ENCODE measurements around the gene NUDC. TPM values are rescaled to one million over a fixed set of nuclear protein-coding genes. Genes with fewer than 3 reads are reported as not detected.

NUDC gene
- total and polyA plus RNA-seq, 2 of the 13 experiments (the other 11 are each of a cell fraction or from before 2014, with no cell fraction given): 34.7 to 104 TPM

DNA sequence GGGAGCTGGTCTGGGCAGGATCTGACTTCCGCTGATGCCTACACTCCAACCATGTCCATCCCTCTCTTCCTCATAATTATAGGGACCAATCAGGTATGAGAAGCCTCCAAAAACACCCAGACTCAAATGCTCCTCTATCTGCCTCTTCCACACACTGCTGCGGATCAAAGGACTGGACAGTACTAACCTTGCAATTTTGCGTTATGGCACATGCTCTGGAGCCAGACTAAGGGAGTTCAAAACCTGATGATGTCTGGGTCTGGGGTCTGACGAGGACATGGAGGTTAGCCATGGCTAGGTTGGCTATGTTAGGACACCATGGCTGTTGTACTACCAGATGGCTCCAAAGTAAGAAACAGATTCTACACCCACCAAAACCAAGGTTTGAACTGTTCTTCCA lies 41.8 kb upstream of the NUDC start:
- Histone ChIP-seq H3K4me1 (ENCODE audit: insufficient read depth, low read length) (peaks cover 40% of the 10 kb centered on the region), H4K20me1 (ENCODE audit: insufficient read depth, low read length) (no peaks in the 10 kb centered on the region), H3K9me3 (ENCODE audit: low read length) (no peaks in the 10 kb centered on the region), H3K27me3 (ENCODE audit: control insufficient read depth in 1 of 2, insufficient read depth in 2 of 2, low read length in 2 of 2) (no peaks in the 10 kb centered on the region), H3K27ac (ENCODE audit: extremely low read length, insufficient read depth, low read length) (no peak overlapping the region), H3K79me2 (ENCODE audit: insufficient read depth, low read length) (no peaks in the 10 kb centered on the region), H3K4me3 (replicated peaks in 1 of 3; ENCODE audit: insufficient read depth in 1 of 3, low read depth in 2 of 3, low read length in 3 of 3) (no peak overlapping the region), H3K4me2 (ENCODE audit: low read depth, low read length) (no peak overlapping the region), H3K36me3 (replicated peaks in 1 of 2; ENCODE audit: control insufficient read depth in 1 of 2, insufficient read depth in 2 of 2, low read length in 2 of 2) (peaks cover 18 to 49% of the 10 kb centered on the region in 2 experiments), H2AFZ (ENCODE audit: low read length) (no peak overlapping the region), H3K9ac (ENCODE audit: insufficient read depth, low read depth, low read length) (no peak overlapping the region)
- intact Hi-C loops (cut with micrococcal nuclease; ENCODE audit: unreplicated experiment) (loop anchor here (5.0 to 10.0 kb wide), 2 partner anchors 67 to 275 kb away; no protein-coding TSS in a partner anchor), in situ Hi-C loops (cut with HindIII; ENCODE audit: extremely low pct_ligation_motif_present, low pct_unique_long_range_greater_than_20kb) (no loop called here)
- BruUV-seq (replicated peaks): no TSS peak
- ATAC-seq (no peak), DNase-seq (ENCODE audit: low spot score) (no peak), FAIRE-seq (no peak)
- 90% methylated on average over 4 of the region's 4 CpGs for WGBS (ENCODE audit: low lambda C conversion rate)
- ChIA-PET CTCF (ENCODE audit: low intra/inter-chr PET ratio, low total read pairs) (no interaction called here), POLR2A (interaction anchor here (1.3 kb wide), 1 partner anchor 34 kb away, joined by 3 read pairs; the partner anchor contains the start of gene NR0B2)
- TF ChIP-seq TEAD3 (CRISPR knock-in tag; optimal IDR thresholded peaks at IDR 0.05; ENCODE audit: borderline replicate concordance): no peak
- TF ChIP-seq MTF1 (CRISPR knock-in tag; IDR thresholded peaks at IDR 0.05): no peak
- no peak for TF ChIP-seq ZNF160 (CRISPR knock-in tag; IDR thresholded peaks at IDR 0.05)
- no peak for TF ChIP-seq ZNF468 (CRISPR knock-in tag; IDR thresholded peaks at IDR 0.05)
- TF ChIP-seq ZNF235 (CRISPR knock-in tag; IDR thresholded peaks at IDR 0.05; ENCODE audit: borderline replicate concordance): no peak
- TF ChIP-seq ZNF580 (CRISPR knock-in tag; IDR thresholded peaks at IDR 0.05; ENCODE audit: borderline replicate concordance, low read depth): no peak
- TF ChIP-seq, protein P1, sequence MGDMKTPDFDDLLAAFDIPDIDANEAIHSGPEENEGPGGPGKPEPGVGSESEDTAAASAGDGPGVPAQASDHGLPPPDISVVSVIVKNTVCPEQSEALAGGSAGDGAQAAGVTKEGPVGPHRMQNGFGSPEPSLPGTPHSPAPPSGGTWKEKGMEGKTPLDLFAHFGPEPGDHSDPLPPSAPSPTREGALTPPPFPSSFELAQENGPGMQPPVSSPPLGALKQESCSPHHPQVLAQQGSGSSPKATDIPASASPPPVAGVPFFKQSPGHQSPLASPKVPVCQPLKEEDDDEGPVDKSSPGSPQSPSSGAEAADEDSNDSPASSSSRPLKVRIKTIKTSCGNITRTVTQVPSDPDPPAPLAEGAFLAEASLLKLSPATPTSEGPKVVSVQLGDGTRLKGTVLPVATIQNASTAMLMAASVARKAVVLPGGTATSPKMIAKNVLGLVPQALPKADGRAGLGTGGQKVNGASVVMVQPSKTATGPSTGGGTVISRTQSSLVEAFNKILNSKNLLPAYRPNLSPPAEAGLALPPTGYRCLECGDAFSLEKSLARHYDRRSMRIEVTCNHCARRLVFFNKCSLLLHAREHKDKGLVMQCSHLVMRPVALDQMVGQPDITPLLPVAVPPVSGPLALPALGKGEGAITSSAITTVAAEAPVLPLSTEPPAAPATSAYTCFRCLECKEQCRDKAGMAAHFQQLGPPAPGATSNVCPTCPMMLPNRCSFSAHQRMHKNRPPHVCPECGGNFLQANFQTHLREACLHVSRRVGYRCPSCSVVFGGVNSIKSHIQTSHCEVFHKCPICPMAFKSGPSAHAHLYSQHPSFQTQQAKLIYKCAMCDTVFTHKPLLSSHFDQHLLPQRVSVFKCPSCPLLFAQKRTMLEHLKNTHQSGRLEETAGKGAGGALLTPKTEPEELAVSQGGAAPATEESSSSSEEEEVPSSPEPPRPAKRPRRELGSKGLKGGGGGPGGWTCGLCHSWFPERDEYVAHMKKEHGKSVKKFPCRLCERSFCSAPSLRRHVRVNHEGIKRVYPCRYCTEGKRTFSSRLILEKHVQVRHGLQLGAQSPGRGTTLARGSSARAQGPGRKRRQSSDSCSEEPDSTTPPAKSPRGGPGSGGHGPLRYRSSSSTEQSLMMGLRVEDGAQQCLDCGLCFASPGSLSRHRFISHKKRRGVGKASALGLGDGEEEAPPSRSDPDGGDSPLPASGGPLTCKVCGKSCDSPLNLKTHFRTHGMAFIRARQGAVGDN (CRISPR knock-in tag; IDR thresholded peaks at IDR 0.05): no peak
- no peak for TF ChIP-seq ZNF446 (CRISPR knock-in tag; IDR thresholded peaks at IDR 0.05)
- no peak for TF ChIP-seq HNRNPL (IDR thresholded peaks at IDR 0.05; ENCODE audit: low read depth, low read length)
- no peak for TF ChIP-seq HMGA1 (CRISPR knock-in tag; conservative IDR thresholded peaks at IDR 0.05)
- TF ChIP-seq ZNF34 (CRISPR knock-in tag; IDR thresholded peaks at IDR 0.05; ENCODE audit: borderline replicate concordance): no peak
- no peak for TF ChIP-seq ATF6 (CRISPR knock-in tag; conservative IDR thresholded peaks at IDR 0.05)
- no peak for TF ChIP-seq ZMYM3 (CRISPR knock-in tag; IDR thresholded peaks at IDR 0.05)
- TF ChIP-seq NFE2L1 (CRISPR knock-in tag; IDR thresholded peaks at IDR 0.05; ENCODE audit: borderline replicate concordance): no peak
- TF ChIP-seq, protein P2, sequence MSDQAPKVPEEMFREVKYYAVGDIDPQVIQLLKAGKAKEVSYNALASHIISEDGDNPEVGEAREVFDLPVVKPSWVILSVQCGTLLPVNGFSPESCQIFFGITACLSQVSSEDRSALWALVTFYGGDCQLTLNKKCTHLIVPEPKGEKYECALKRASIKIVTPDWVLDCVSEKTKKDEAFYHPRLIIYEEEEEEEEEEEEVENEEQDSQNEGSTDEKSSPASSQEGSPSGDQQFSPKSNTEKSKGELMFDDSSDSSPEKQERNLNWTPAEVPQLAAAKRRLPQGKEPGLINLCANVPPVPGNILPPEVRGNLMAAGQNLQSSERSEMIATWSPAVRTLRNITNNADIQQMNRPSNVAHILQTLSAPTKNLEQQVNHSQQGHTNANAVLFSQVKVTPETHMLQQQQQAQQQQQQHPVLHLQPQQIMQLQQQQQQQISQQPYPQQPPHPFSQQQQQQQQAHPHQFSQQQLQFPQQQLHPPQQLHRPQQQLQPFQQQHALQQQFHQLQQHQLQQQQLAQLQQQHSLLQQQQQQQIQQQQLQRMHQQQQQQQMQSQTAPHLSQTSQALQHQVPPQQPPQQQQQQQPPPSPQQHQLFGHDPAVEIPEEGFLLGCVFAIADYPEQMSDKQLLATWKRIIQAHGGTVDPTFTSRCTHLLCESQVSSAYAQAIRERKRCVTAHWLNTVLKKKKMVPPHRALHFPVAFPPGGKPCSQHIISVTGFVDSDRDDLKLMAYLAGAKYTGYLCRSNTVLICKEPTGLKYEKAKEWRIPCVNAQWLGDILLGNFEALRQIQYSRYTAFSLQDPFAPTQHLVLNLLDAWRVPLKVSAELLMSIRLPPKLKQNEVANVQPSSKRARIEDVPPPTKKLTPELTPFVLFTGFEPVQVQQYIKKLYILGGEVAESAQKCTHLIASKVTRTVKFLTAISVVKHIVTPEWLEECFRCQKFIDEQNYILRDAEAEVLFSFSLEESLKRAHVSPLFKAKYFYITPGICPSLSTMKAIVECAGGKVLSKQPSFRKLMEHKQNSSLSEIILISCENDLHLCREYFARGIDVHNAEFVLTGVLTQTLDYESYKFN (CRISPR knock-in tag; conservative IDR thresholded peaks at IDR 0.05): no peak
- no peak for TF ChIP-seq ZNF777 (CRISPR knock-in tag; IDR thresholded peaks at IDR 0.05)

All from HepG2 (cell line).